ENCODE results near the gene TLL1. TPM values are rescaled to one million over a fixed set of nuclear protein-coding genes. Genes with fewer than 3 reads are reported as not detected.

The TLL1 gene
- not detected in 2 replicates for total RNA-seq (2021)
- long read RNA-seq, partial matches to known transcripts = 0 of 2 reads
- long read RNA-seq, other reads (novel, unspliced or antisense) = 2 of 2 reads

DNA sequence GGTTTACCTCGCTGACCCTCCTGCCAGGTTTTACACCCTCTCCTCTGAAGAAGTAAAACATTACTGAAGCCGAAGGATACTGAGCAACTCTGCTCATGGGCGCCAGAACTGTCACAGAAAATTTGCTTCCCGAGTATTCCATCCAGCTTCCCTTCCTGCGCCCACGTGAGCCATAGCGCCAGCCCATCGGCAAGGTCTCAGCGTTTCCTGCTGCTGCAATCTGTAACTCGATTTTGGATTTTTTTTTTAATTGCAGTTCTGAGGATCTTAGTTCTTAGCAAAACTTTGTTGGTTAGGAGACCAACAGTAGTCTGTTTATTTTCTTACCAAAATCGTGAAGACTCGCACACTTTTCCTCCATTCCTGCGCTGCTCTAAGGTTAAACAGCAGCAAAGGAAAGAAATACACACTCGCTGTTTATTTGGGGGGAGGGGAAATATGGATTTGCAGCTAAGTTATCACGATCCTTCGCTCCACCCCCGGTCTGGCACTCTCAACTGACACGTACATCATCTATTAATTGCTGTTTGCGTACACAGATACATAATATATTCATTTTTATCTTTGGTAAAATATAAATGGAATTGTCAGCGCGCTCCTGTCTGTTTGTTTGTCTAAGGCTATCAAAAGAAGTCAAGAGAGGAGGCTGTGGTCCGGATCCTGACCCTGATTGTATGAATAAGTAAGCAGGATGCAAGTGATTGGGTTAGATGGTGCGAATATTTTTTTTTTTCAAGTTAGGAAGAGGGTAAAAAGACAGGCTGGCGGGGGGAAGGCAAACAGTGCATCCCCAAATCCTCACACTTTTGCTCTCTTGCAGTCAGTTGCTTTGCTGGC, at the start of gene TLL1:
Gene TLL1, plus strand, starts transcription at position 777 of the 837 bp plus-strand sequence. CDS start 668 bp downstream, outside the sequence.
- H3K18ac ChIP-seq (ENCODE audit: insufficient read length, low read depth, low read length) = no peak within 1 kb of the TSS
- H4K5ac ChIP-seq (ENCODE audit: insufficient read length, low read depth, low read length) = no peak within 1 kb of the TSS
- TF ChIP-seq, protein P1, sequence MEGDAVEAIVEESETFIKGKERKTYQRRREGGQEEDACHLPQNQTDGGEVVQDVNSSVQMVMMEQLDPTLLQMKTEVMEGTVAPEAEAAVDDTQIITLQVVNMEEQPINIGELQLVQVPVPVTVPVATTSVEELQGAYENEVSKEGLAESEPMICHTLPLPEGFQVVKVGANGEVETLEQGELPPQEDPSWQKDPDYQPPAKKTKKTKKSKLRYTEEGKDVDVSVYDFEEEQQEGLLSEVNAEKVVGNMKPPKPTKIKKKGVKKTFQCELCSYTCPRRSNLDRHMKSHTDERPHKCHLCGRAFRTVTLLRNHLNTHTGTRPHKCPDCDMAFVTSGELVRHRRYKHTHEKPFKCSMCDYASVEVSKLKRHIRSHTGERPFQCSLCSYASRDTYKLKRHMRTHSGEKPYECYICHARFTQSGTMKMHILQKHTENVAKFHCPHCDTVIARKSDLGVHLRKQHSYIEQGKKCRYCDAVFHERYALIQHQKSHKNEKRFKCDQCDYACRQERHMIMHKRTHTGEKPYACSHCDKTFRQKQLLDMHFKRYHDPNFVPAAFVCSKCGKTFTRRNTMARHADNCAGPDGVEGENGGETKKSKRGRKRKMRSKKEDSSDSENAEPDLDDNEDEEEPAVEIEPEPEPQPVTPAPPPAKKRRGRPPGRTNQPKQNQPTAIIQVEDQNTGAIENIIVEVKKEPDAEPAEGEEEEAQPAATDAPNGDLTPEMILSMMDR (conservative IDR thresholded peaks at IDR 0.05) = no peak
- H3K4ac ChIP-seq (ENCODE audit: low read depth, low read length) = no peak within 1 kb of the TSS
- no peaks in the 10 kb centered on the region for H3K4me1 ChIP-seq (ENCODE audit: insufficient read depth, low read length)
- Mint-ChIP-seq H3K27me3 (ENCODE audit: low read depth) (peaks cover 78% of the 10 kb centered on the region), H3K27ac (no peak within 1 kb of the TSS), H3K36me3 (ENCODE audit: insufficient read depth in 1 of 3, low read depth in 3 of 3) (no peaks in the 10 kb centered on the region), H3K4me1 (peaks cover 24 to 28% of the 10 kb centered on the region in 2 experiments), H3K9me3 (peaks cover 0 to 4% of the 10 kb centered on the region in 2 experiments; a peak in 1 of 5 replicates), H3K4me3 (peak within 1 kb of the TSS; percentile 64 to 89)
- H2AK5ac ChIP-seq (ENCODE audit: insufficient read length, low read length) = no peak within 1 kb of the TSS
- H2BK5ac ChIP-seq (ENCODE audit: insufficient read length, low read length) = no peak within 1 kb of the TSS
- H2AFZ ChIP-seq (ENCODE audit: low read length) = no peak within 1 kb of the TSS
- H4K20me1 ChIP-seq (ENCODE audit: control insufficient read depth, insufficient read depth, insufficient read length) = no peaks in the 10 kb centered on the region
- no peak within 1 kb of the TSS for H4K91ac ChIP-seq (ENCODE audit: insufficient read length, low read depth, low read length)
- H3K79me2 ChIP-seq (ENCODE audit: insufficient read depth, low read length) = no peaks in the 10 kb centered on the region
- H3K56ac ChIP-seq (ENCODE audit: insufficient read length, low read depth, low read length) = no peak within 1 kb of the TSS
- H4K8ac ChIP-seq (replicated peaks; ENCODE audit: insufficient read length, low read depth, low read length) = no peak within 1 kb of the TSS
- no peak within 1 kb of the TSS for H3K9ac ChIP-seq (ENCODE audit: extremely low read depth, insufficient read length, low read length)
- no peaks in the 10 kb centered on the region for H3K79me1 ChIP-seq (ENCODE audit: insufficient read depth, low read depth, low read length, poor library complexity, severe bottlenecking)
- no peak within 1 kb of the TSS for H2BK15ac ChIP-seq (ENCODE audit: low read depth, low read length)
- no peak within 1 kb of the TSS for H3K27ac ChIP-seq (ENCODE audit: insufficient read length, low read depth, low read length)
- peak; percentile 34 for DNase-seq
- no peak within 1 kb of the TSS for H3K14ac ChIP-seq (ENCODE audit: insufficient read depth, low read length)
- peaks cover 23% of the 10 kb centered on the region for H3K23me2 ChIP-seq (ENCODE audit: insufficient read length, low read depth, low read length, poor library complexity, severe bottlenecking)
- no peak within 1 kb of the TSS for H2BK20ac ChIP-seq (ENCODE audit: low read depth, low read length, poor library complexity, severe bottlenecking)
- no peak within 1 kb of the TSS for H3K23ac ChIP-seq (ENCODE audit: insufficient read length, low read depth, low read length)
- no peak within 1 kb of the TSS for H3T11ph ChIP-seq (ENCODE audit: low read length)
- H3K4me2 ChIP-seq (ENCODE audit: insufficient read depth, insufficient read length, low read length) = peak within 1 kb of the TSS; percentile 96
- H2BK120ac ChIP-seq (ENCODE audit: low read depth, low read length, poor library complexity, severe bottlenecking) = no peak within 1 kb of the TSS
- no peak within 1 kb of the TSS for H2BK12ac ChIP-seq (ENCODE audit: insufficient read length, low read depth, low read length)
- no peaks in the 10 kb centered on the region for H3K9me3 ChIP-seq (ENCODE audit: control insufficient read depth, low read depth, low read length)
- peaks cover 27% of the 10 kb centered on the region; the same call in 1 of the 2 replicates for H3K27me3 ChIP-seq (ENCODE audit: insufficient read depth, low read length)
- no CpG with 5 or more reads among the region's 24 CpGs for WGBS (ENCODE audit: extremely low coverage, insufficient read length, low lambda C conversion rate)
